ENCODE results near the gene AMMECR1L.
A peak's percentile ranks its signal among the peaks of the same experiment; 100 is the strongest.
"Not testable (repeated sequence)": the region's sequence is repeated elsewhere in the genome, so short reads cannot be mapped to it uniquely, and the experiment has no call there.

The AMMECR1L gene

GRCh38 chr2:127911737-127912136 is 26.0 kb upstream of the AMMECR1L start:
- H3K4me3 ChIP-seq (ENCODE audit: low read depth, low read length) = no peak overlapping the region
- no peak for DNase-seq (ENCODE audit: low read depth)
- no peak for TF ChIP-seq CTCF (IDR thresholded peaks at IDR 0.05; ENCODE audit: low read depth, low read length, missing control alignments)

GRCh38 chr2:127910415-127910814 is 24.7 kb upstream of the AMMECR1L start:
- DNase-seq (ENCODE audit: low read depth) = no peak
- H3K4me3 ChIP-seq (ENCODE audit: low read depth, low read length) = no peak overlapping the region
- TF ChIP-seq CTCF (IDR thresholded peaks at IDR 0.05; ENCODE audit: low read depth, low read length, missing control alignments) = no peak

GRCh38 chr2:127909019-127909418 is 23.3 kb upstream of the AMMECR1L start:
- no peak overlapping the region for H3K4me3 ChIP-seq (ENCODE audit: low read depth, low read length)
- no peak for DNase-seq (ENCODE audit: low read depth)
- peak; percentile 21 for TF ChIP-seq CTCF (IDR thresholded peaks at IDR 0.05; ENCODE audit: low read depth, low read length, missing control alignments)

- H3K4me3 ChIP-seq (ENCODE audit: low read depth, low read length); DNase-seq (ENCODE audit: low read depth): not testable (repeated sequence)
Observed at GRCh38 chr2:127907733-127908400, 22.1 kb upstream of the AMMECR1L start.

GRCh38 chr2:127906206-127906926 is 20.6 kb upstream of the AMMECR1L start:
- no peak for DNase-seq (ENCODE audit: low read depth)
- TF ChIP-seq CTCF (IDR thresholded peaks at IDR 0.05; ENCODE audit: low read depth, low read length, missing control alignments) = no peak
- no peak overlapping the region for H3K4me3 ChIP-seq (ENCODE audit: low read depth, low read length)

- no peak overlapping the region for H3K4me3 ChIP-seq (ENCODE audit: low read depth, low read length)
- no peak for DNase-seq (ENCODE audit: low read depth)
- no peak for TF ChIP-seq CTCF (IDR thresholded peaks at IDR 0.05; ENCODE audit: low read depth, low read length, missing control alignments)
Observed at GRCh38 chr2:127901339-127902056, 15.7 kb upstream of the AMMECR1L start.

GRCh38 chr2:127897531-127898211 is 11.9 kb upstream of the AMMECR1L start:
- no peak overlapping the region for H3K4me3 ChIP-seq (ENCODE audit: low read depth, low read length)
- DNase-seq (ENCODE audit: low read depth) = no peak
- TF ChIP-seq CTCF (IDR thresholded peaks at IDR 0.05; ENCODE audit: low read depth, low read length, missing control alignments) = no peak

All from GM12864 (cell line).